ENCODE measurements around the gene ABCC11.

GRCh38 chr16:48126801-48127644, 120.3 kb downstream of the ABCC11 start:
- TF ChIP-seq, protein P1, sequence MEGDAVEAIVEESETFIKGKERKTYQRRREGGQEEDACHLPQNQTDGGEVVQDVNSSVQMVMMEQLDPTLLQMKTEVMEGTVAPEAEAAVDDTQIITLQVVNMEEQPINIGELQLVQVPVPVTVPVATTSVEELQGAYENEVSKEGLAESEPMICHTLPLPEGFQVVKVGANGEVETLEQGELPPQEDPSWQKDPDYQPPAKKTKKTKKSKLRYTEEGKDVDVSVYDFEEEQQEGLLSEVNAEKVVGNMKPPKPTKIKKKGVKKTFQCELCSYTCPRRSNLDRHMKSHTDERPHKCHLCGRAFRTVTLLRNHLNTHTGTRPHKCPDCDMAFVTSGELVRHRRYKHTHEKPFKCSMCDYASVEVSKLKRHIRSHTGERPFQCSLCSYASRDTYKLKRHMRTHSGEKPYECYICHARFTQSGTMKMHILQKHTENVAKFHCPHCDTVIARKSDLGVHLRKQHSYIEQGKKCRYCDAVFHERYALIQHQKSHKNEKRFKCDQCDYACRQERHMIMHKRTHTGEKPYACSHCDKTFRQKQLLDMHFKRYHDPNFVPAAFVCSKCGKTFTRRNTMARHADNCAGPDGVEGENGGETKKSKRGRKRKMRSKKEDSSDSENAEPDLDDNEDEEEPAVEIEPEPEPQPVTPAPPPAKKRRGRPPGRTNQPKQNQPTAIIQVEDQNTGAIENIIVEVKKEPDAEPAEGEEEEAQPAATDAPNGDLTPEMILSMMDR (IDR thresholded peaks at IDR 0.05; ENCODE audit: insufficient read depth, low read length, poor library complexity, severe bottlenecking): no peak
- TF ChIP-seq EZH2phosphoT487 (conservative IDR thresholded peaks at IDR 0.05; ENCODE audit: low read length): no peak

All from SU-DHL-6 (cell line).